H9 (cell line): ENCODE measurements around the gene LRRC7. TPM values are rescaled to one million over a fixed set of nuclear protein-coding genes. Genes with fewer than 3 reads are reported as not detected.

Source experiments
- DNase-seq: peaks from one replicate; pipeline ENCODE4 v3.0.0-alpha.2; 2017
- H2AFZ ChIP-seq: one replicate; pipeline ENCODE4 v1.6.1; 2013; ENCODE audit warnings: mild to moderate bottlenecking, low read length, control low read depth, moderate library complexity
- H2AK5ac ChIP-seq: 2 replicates; pipeline ENCODE4 v1.6.1; 2013; ENCODE audit warnings: low read length, control low read depth, mixed read lengths; ENCODE audit not compliant: insufficient read length
- H2BK120ac ChIP-seq: one replicate; pipeline ENCODE4 v1.6.1; 2013; ENCODE audit warnings: low read depth, mild to moderate bottlenecking, low read length, control low read depth, inconsistent platforms; ENCODE audit not compliant: poor library complexity, severe bottlenecking
- H2BK12ac ChIP-seq: 2 replicates; pipeline ENCODE4 v1.6.1; 2013; ENCODE audit warnings: low read length, control low read depth, mixed read lengths, low read depth; ENCODE audit not compliant: insufficient read length
- H2BK15ac ChIP-seq: 2 replicates; pipeline ENCODE4 v1.6.1; 2013; ENCODE audit warnings: low read depth, low read length, control low read depth
- H2BK20ac ChIP-seq: one replicate; pipeline ENCODE4 v1.6.1; 2013; ENCODE audit warnings: low read depth, mild to moderate bottlenecking, low read length, control low read depth, inconsistent platforms; ENCODE audit not compliant: poor library complexity, severe bottlenecking
- H2BK5ac ChIP-seq: 2 replicates; pipeline ENCODE4 v1.6.1; 2013; ENCODE audit warnings: low read length, control low read depth, mixed read lengths; ENCODE audit not compliant: insufficient read length
- H3K14ac ChIP-seq: 2 replicates; pipeline ENCODE4 v1.6.1; 2013; ENCODE audit warnings: low read length, control low read depth; ENCODE audit not compliant: insufficient read depth
- H3K18ac ChIP-seq: 2 replicates; pipeline ENCODE4 v1.6.1; 2013; ENCODE audit warnings: low read depth, mild to moderate bottlenecking, mixed read lengths, low read length, control low read depth; ENCODE audit not compliant: insufficient read length
- H3K23ac ChIP-seq: 2 replicates; pipeline ENCODE4 v1.6.1; 2013; ENCODE audit warnings: low read length, control low read depth, mixed read lengths, low read depth; ENCODE audit not compliant: insufficient read length
- H3K23me2 ChIP-seq: 2 replicates; pipeline ENCODE4 v1.6.1; 2013; ENCODE audit warnings: low read depth, mild to moderate bottlenecking, mixed read lengths, low read length, control low read depth; ENCODE audit not compliant: insufficient read length, poor library complexity, severe bottlenecking
- H3K27ac ChIP-seq: 2 replicates; pipeline ENCODE4 v1.5.1; 2013; ENCODE audit warnings: low read length, control low read depth, mixed read lengths, low read depth; ENCODE audit not compliant: insufficient read length
- H3K27me3 ChIP-seq: 2 replicates; pipeline ENCODE4 v1.6.1; 2013; ENCODE audit warnings: low read length, control low read depth, inconsistent platforms; ENCODE audit not compliant: insufficient read depth
- H3K4ac ChIP-seq: 2 replicates; pipeline ENCODE4 v1.6.1; 2013; ENCODE audit warnings: low read depth, mild to moderate bottlenecking, control low read depth, inconsistent platforms, low read length, moderate library complexity
- H3K4me1 ChIP-seq: 2 replicates; pipeline ENCODE4 v1.6.1; 2013; ENCODE audit warnings: low read length, control low read depth, inconsistent platforms; ENCODE audit not compliant: insufficient read depth
- H3K4me2 ChIP-seq: 2 replicates; pipeline ENCODE4 v1.6.1; 2013; ENCODE audit warnings: low read length, control low read depth, mixed read lengths; ENCODE audit not compliant: insufficient read length, insufficient read depth
- H3K56ac ChIP-seq: 2 replicates; pipeline ENCODE4 v1.6.1; 2013; ENCODE audit warnings: low read depth, mild to moderate bottlenecking, mixed read lengths, low read length, control low read depth; ENCODE audit not compliant: insufficient read length
- H3K79me1 ChIP-seq: 2 replicates; pipeline ENCODE4 v1.6.1; 2013; ENCODE audit warnings: low read depth, mild to moderate bottlenecking, moderate library complexity, low read length, control low read depth, inconsistent platforms; ENCODE audit not compliant: insufficient read depth, poor library complexity, severe bottlenecking
- H3K79me2 ChIP-seq: 2 replicates; pipeline ENCODE4 v1.6.1; 2013; ENCODE audit warnings: low read length, control low read depth, inconsistent platforms; ENCODE audit not compliant: insufficient read depth
- H3K9ac ChIP-seq: 2 replicates; pipeline ENCODE4 v1.6.1; 2013; ENCODE audit warnings: low read length, control low read depth, mixed read lengths; ENCODE audit not compliant: insufficient read length; ENCODE audit errors: extremely low read depth
- H3K9me3 ChIP-seq: one replicate; pipeline ENCODE4 v1.6.1; 2013; ENCODE audit warnings: low read depth, low read length, inconsistent platforms; ENCODE audit not compliant: control insufficient read depth
- H3T11ph ChIP-seq: one replicate; pipeline ENCODE4 v1.6.1; 2013; ENCODE audit warnings: mild to moderate bottlenecking, low read length, control low read depth, inconsistent platforms
- H4K20me1 ChIP-seq: one replicate; pipeline ENCODE4 v1.6.1; 2013; ENCODE audit not compliant: control insufficient read depth, insufficient read length, insufficient read depth
- H4K5ac ChIP-seq: 2 replicates; pipeline ENCODE4 v1.6.1; 2013; ENCODE audit warnings: low read depth, mild to moderate bottlenecking, mixed read lengths, low read length, control low read depth; ENCODE audit not compliant: insufficient read length
- H4K8ac ChIP-seq: replicated peaks from 2 replicates; pipeline ENCODE4 v1.6.1; 2013; ENCODE audit warnings: low read length, control low read depth, mixed read lengths, low read depth; ENCODE audit not compliant: insufficient read length
- H4K91ac ChIP-seq: 2 replicates; pipeline ENCODE4 v1.6.1; 2013; ENCODE audit warnings: low read depth, mild to moderate bottlenecking, moderate library complexity, mixed read lengths, low read length, control low read depth; ENCODE audit not compliant: insufficient read length
- H3K27ac Mint-ChIP-seq, 3 experiments: 2 replicates in 2 of 3; 3 replicates in 1 of 3; pipeline ENCODE4 v1.8.0; 2020 to 2021; ENCODE audit warnings: mixed read lengths in 3 of 3, mild to moderate bottlenecking in 1 of 3, moderate library complexity in 1 of 3
- H3K27me3 Mint-ChIP-seq: 2 replicates; pipeline ENCODE4 v1.8.0; 2021; ENCODE audit warnings: low read depth, mild to moderate bottlenecking, moderate library complexity, mixed read lengths
- H3K36me3 Mint-ChIP-seq, 3 experiments: 2 replicates in 2 of 3; 3 replicates in 1 of 3; pipeline ENCODE4 v1.8.0; 2020 to 2021; ENCODE audit warnings: low read depth in 3 of 3, mixed read lengths in 3 of 3; ENCODE audit not compliant: insufficient read depth in 1 of 3
- H3K4me1 Mint-ChIP-seq, 2 experiments: 2 replicates each; pipeline ENCODE4 v1.8.0; 2020; ENCODE audit warnings: mixed read lengths in 2 of 2
- H3K4me3 Mint-ChIP-seq, 2 experiments: 2 replicates in 1 of 2; 3 replicates in 1 of 2; pipeline ENCODE4 v1.8.0; 2020 to 2021; ENCODE audit warnings: mild to moderate bottlenecking in 2 of 2, mixed read lengths in 2 of 2, moderate library complexity in 1 of 2
- H3K9me3 Mint-ChIP-seq, 2 experiments: 2 replicates in 1 of 2; 3 replicates in 1 of 2; pipeline ENCODE4 v1.8.0; 2020; ENCODE audit warnings: mild to moderate bottlenecking in 2 of 2, mixed read lengths in 2 of 2, moderate library complexity in 1 of 2
- WGBS: extraction: QIAGEN DNeasy Blood & Tissue Kit; methylation state at CpG from one replicate; pipeline ENCODE4 v1.1.7; 2013; ENCODE audit warnings: missing lambda C conversion rate, low lambda C conversion rate, mixed read lengths; ENCODE audit not compliant: insufficient read length; ENCODE audit errors: extremely low coverage; 5-methylcytosine and 5-hydroxymethylcytosine counted together
- total RNA-seq: library from RNA; stranded (reverse); gene quantifications from 2 replicates; pipeline ENCODE4 v1.2.1, GENCODE V29; 2021
- TF ChIP-seq, protein P1 (sequence below): fragments of 200-600 bp; sonication (generic); conservative IDR thresholded peaks from 3 replicates; pipeline ENCODE4 v1.8.0; 2021; ENCODE audit warnings: antibody characterized with exemption, mild to moderate bottlenecking

LRRC7 gene
- total RNA-seq, 1 experiment from 2014 or later, result not detected

GRCh38 chr1:69846267-69846666 lies 278.5 kb downstream of the LRRC7 start:
- H3K4me2 ChIP-seq, result no peak overlapping the region
- H4K20me1 ChIP-seq, result no peaks in the 10 kb centered on the region
- no peak overlapping the region for H2BK12ac ChIP-seq
- no peaks in the 10 kb centered on the region for H3K79me2 ChIP-seq
- H3K27me3 ChIP-seq, result no peaks in the 10 kb centered on the region
- no peak overlapping the region for H2AFZ ChIP-seq
- H4K5ac ChIP-seq, result no peak overlapping the region
- H3K27ac ChIP-seq, result no peak overlapping the region
- H3K9me3 ChIP-seq, result no peaks in the 10 kb centered on the region
- no peak for DNase-seq
- Mint-ChIP-seq H3K4me1 (peaks cover 4 to 5% of the 10 kb centered on the region in 2 experiments; a peak in 3 of 4 replicates), H3K9me3 (no peaks in the 10 kb centered on the region), H3K4me3 (no peak overlapping the region), H3K36me3 (no peaks in the 10 kb centered on the region), H3K27ac (no peak overlapping the region), H3K27me3 (no peaks in the 10 kb centered on the region)
- H3K79me1 ChIP-seq, result no peaks in the 10 kb centered on the region
- H3K4me1 ChIP-seq, result no peaks in the 10 kb centered on the region
- H3K9ac ChIP-seq, result no peak overlapping the region
- no peak overlapping the region for H3K4ac ChIP-seq
- H3K23me2 ChIP-seq, result no peaks in the 10 kb centered on the region
- H3K14ac ChIP-seq, result no peak overlapping the region
- TF ChIP-seq, protein P1, sequence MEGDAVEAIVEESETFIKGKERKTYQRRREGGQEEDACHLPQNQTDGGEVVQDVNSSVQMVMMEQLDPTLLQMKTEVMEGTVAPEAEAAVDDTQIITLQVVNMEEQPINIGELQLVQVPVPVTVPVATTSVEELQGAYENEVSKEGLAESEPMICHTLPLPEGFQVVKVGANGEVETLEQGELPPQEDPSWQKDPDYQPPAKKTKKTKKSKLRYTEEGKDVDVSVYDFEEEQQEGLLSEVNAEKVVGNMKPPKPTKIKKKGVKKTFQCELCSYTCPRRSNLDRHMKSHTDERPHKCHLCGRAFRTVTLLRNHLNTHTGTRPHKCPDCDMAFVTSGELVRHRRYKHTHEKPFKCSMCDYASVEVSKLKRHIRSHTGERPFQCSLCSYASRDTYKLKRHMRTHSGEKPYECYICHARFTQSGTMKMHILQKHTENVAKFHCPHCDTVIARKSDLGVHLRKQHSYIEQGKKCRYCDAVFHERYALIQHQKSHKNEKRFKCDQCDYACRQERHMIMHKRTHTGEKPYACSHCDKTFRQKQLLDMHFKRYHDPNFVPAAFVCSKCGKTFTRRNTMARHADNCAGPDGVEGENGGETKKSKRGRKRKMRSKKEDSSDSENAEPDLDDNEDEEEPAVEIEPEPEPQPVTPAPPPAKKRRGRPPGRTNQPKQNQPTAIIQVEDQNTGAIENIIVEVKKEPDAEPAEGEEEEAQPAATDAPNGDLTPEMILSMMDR, result no peak
- no peak overlapping the region for H3K18ac ChIP-seq
- no peak overlapping the region for H3K23ac ChIP-seq
- no peak overlapping the region for H4K8ac ChIP-seq
- no peak overlapping the region for H2AK5ac ChIP-seq
- no peak overlapping the region for H3K56ac ChIP-seq
- H2BK15ac ChIP-seq, result no peak overlapping the region
- no peak overlapping the region for H3T11ph ChIP-seq
- no peak overlapping the region for H4K91ac ChIP-seq
- no CpG with 5 or more reads among the region's 3 CpGs for WGBS
- H2BK5ac ChIP-seq, result no peak overlapping the region
- H2BK120ac ChIP-seq, result no peak overlapping the region
- no peak overlapping the region for H2BK20ac ChIP-seq
